Smooth muscle cell (in vitro differentiated cells): Measurements from ENCODE around the gene DUSP16. TPM values are rescaled to one million over a fixed set of nuclear protein-coding genes. Genes with fewer than 3 reads are reported as not detected.
"Not testable (repeated sequence)": the region's sequence is repeated elsewhere in the genome, so short reads cannot be mapped to it uniquely, and the experiment has no call there.

Experiments used
- DNase-seq: peaks from one replicate; lab custom pipeline; 2025; ENCODE audit not compliant: unreplicated experiment; lab: John Stamatoyannopoulos, UW
- H2AFZ ChIP-seq: fragments of 200-600 bp; sonication (generic); 2 replicates; pipeline ENCODE4 v1.6.0; 2016; ENCODE audit warnings: antibody characterized with exemption, low read depth, mild to moderate bottlenecking
- H3F3A ChIP-seq: fragments of 200-600 bp; sonication (generic); 2 replicates; pipeline ENCODE4 v1.6.0; 2017; ENCODE audit warnings: antibody characterized with exemption, low read depth
- H3K27ac ChIP-seq: fragments of 200-600 bp; sonication (generic); 2 replicates; pipeline ENCODE4 v1.5.1; 2016; ENCODE audit warnings: low read depth, mild to moderate bottlenecking
- H3K27me3 ChIP-seq: fragments of 200-600 bp; sonication (generic); 2 replicates; pipeline ENCODE4 v1.6.1; 2016; ENCODE audit warnings: low read depth, mild to moderate bottlenecking
- H3K36me3 ChIP-seq: fragments of 200-600 bp; sonication (generic); 2 replicates; pipeline ENCODE4 v1.5.1; 2016; ENCODE audit warnings: low read depth
- H3K4me1 ChIP-seq: fragments of 200-600 bp; sonication (generic); 2 replicates; pipeline ENCODE4 v1.5.1; 2016; ENCODE audit warnings: low read depth
- H3K4me2 ChIP-seq: fragments of 200-600 bp; sonication (generic); 2 replicates; pipeline ENCODE4 v1.6.0; 2016; ENCODE audit warnings: mild to moderate bottlenecking
- H3K4me3 ChIP-seq: fragments of 200-600 bp; sonication (generic); 2 replicates; pipeline ENCODE4 v1.5.1; 2016; ENCODE audit warnings: mild to moderate bottlenecking
- H3K79me2 ChIP-seq: fragments of 200-600 bp; sonication (generic); 2 replicates; pipeline ENCODE4 v1.6.0; 2016; ENCODE audit warnings: low read depth, mild to moderate bottlenecking
- H3K9ac ChIP-seq: fragments of 200-600 bp; sonication (generic); 2 replicates; pipeline ENCODE4 v1.6.0; 2016; ENCODE audit warnings: low read depth
- H3K9me3 ChIP-seq: fragments of 200-600 bp; sonication (generic); replicated peaks from 2 replicates; pipeline ENCODE4 v1.5.1; 2016; ENCODE audit warnings: low read depth
- H4K20me1 ChIP-seq: fragments of 200-600 bp; sonication (generic); 2 replicates; pipeline ENCODE4 v1.6.0; 2016; ENCODE audit warnings: low read depth
- WGBS: methylation state at CpG from one replicate; pipeline ENCODE4 v1.1.7; 2016; ENCODE audit warnings: low lambda C conversion rate; 5-methylcytosine and 5-hydroxymethylcytosine counted together
- polyA plus RNA-seq: library from polyadenylated mRNA; unstranded; fragments of >200 nt; fragmentation: Nextera tagmentation; extraction: Ambion mirVana; gene quantifications from 2 replicates; pipeline ENCODE4 v1.2.1, GENCODE V29; 2016
- total RNA-seq: library from RNA; depleted of rRNA; stranded (reverse); fragments of >200 nt; gene quantifications from 2 replicates; pipeline ENCODE4 v1.2.3, GENCODE V29; 2014
- TF ChIP-seq, protein P1 (sequence below): fragments of 200-600 bp; sonication (generic); IDR thresholded peaks from 2 replicates; pipeline ENCODE4 v1.5.1; 2017; ENCODE audit warnings: borderline replicate concordance, mild to moderate bottlenecking, antibody characterized with exemption; ENCODE audit not compliant: insufficient read depth, poor library complexity, severe bottlenecking

Gene DUSP16
- total and polyA plus RNA-seq, 2 experiments from 2014 or later = 1.2 to 10.8 TPM

DNA sequence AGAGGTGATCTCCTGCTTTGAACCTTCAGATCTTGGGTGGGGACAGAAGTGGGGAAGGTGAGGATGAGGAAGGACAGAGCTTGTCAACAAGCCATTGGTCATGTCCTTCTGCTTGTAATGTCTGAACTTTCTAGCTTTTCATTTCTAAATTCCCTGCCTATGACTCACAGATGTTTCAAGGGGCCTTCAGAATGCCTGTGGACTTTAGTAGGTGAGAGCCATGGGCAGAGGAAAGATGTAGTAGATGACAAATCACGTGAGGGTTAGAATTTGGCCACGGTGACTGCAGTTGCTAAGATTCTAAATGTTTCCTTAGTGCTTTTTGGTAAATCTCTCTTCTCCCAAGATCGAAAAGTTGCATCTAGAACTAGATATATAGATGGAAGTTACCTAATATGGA, 30.3 kb upstream of the DUSP16 start:
- no peak for DNase-seq
- WGBS = 46% methylated on average over 3 of the region's 3 CpGs
- H3K27me3 ChIP-seq = no peaks in the 10 kb centered on the region
- H2AFZ ChIP-seq = no peak overlapping the region
- no peaks in the 10 kb centered on the region for H3K36me3 ChIP-seq
- H3K9me3 ChIP-seq = no peaks in the 10 kb centered on the region
- H3K4me1 ChIP-seq = no peaks in the 10 kb centered on the region
- no peak overlapping the region for H3K4me2 ChIP-seq
- H3K4me3 ChIP-seq = no peak overlapping the region
- H3F3A ChIP-seq = no peaks in the 10 kb centered on the region
- no peaks in the 10 kb centered on the region for H3K79me2 ChIP-seq
- H4K20me1 ChIP-seq = no peaks in the 10 kb centered on the region
- no peak overlapping the region for H3K9ac ChIP-seq
- TF ChIP-seq, protein P1, sequence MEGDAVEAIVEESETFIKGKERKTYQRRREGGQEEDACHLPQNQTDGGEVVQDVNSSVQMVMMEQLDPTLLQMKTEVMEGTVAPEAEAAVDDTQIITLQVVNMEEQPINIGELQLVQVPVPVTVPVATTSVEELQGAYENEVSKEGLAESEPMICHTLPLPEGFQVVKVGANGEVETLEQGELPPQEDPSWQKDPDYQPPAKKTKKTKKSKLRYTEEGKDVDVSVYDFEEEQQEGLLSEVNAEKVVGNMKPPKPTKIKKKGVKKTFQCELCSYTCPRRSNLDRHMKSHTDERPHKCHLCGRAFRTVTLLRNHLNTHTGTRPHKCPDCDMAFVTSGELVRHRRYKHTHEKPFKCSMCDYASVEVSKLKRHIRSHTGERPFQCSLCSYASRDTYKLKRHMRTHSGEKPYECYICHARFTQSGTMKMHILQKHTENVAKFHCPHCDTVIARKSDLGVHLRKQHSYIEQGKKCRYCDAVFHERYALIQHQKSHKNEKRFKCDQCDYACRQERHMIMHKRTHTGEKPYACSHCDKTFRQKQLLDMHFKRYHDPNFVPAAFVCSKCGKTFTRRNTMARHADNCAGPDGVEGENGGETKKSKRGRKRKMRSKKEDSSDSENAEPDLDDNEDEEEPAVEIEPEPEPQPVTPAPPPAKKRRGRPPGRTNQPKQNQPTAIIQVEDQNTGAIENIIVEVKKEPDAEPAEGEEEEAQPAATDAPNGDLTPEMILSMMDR = no peak
- no peak overlapping the region for H3K27ac ChIP-seq

DNA sequence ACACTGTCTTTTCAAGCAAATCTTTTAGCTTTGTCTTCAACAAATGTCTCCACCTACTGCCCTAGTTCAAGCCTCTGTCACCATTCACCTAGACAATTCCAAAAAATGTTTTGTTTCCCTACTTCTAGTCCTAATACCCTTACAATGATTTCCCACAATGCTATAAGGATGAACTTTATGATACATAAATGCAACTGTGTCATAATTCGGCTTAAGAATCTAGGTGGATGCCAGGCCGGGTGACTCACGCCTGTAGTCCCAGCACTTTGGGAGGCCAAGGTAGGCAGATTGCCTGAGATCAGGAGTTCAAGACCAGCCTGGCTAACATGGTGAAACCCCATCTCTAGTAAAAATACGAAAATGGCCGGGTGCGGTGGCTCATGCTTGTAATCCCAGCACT, 28.3 kb upstream of the DUSP16 start:
- DNase-seq = no peak

DNA sequence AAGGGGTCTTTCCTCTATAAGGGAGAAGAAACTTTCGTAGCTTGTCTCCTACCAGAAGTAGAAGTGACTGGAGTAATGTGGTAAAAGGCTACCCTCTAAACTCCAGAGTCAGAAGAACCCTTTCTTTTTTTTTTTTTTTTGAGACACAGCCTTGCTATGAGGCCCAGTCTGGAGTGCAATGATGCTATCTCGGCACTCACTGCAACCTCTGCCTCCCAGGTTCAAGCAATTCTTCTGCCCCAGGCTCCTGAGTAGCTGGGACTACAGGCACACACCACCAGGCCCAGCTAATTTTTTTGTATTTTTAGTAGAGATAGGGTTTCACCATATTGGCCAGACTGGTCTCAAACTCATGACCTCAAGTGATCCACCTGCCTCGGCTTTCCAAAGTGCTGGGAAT, 25.8 kb upstream of the DUSP16 start:
- H3K4me1 ChIP-seq, H3K9me3 ChIP-seq, DNase-seq, H3K79me2 ChIP-seq, H4K20me1 ChIP-seq, H3K36me3 ChIP-seq, H2AFZ ChIP-seq, H3K4me2 ChIP-seq, H3K27me3 ChIP-seq, H3K9ac ChIP-seq, H3F3A ChIP-seq, H3K27ac ChIP-seq, H3K4me3 ChIP-seq: not testable (repeated sequence)
- 87% methylated on average over 3 of the region's 3 CpGs for WGBS

More for the DNA sequence above, 28.3 kb upstream of the DUSP16 start:
- Histone ChIP-seq H3K27ac (no peak overlapping the region), H4K20me1 (no peaks in the 10 kb centered on the region), H3K4me3 (no peak overlapping the region), H3K36me3 (no peaks in the 10 kb centered on the region), H3K9ac (no peak overlapping the region), H3F3A (no peaks in the 10 kb centered on the region), H3K9me3 (no peaks in the 10 kb centered on the region), H2AFZ (no peak overlapping the region), H3K27me3 (no peaks in the 10 kb centered on the region), H3K79me2 (no peaks in the 10 kb centered on the region), H3K4me2 (no peak overlapping the region), H3K4me1 (no peaks in the 10 kb centered on the region)
- WGBS = 94% methylated on average over 6 of the region's 6 CpGs
- TF ChIP-seq, protein P1 = no peak

DNA sequence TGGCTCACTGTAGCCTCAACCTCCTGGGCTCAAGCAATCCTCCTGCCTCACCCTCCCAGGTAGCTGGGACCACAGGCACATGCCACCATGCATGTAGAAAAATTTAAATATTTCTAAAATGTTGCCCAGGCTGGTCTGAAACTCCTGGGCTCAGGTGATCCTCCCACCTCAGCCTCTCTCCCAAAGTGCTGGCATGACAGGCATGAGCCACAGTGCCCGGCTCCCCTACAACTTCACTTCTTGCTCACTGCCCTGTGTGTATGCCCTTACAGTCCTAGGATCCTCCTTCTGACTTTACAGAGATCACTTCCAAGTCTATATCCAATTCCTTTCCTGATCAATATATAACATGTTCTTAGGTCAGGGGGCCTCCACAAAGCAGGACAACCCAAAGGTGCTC, 25.2 kb upstream of the DUSP16 start:
- Histone ChIP-seq H3K27me3 (no peaks in the 10 kb centered on the region), H3K79me2 (no peaks in the 10 kb centered on the region), H2AFZ (no peak overlapping the region), H3K36me3 (no peaks in the 10 kb centered on the region), H4K20me1 (no peaks in the 10 kb centered on the region), H3K4me2 (no peak overlapping the region), H3K9me3 (no peaks in the 10 kb centered on the region), H3K4me3 (no peak overlapping the region), H3K9ac (no peak overlapping the region), H3K4me1 (no peaks in the 10 kb centered on the region), H3K27ac (no peak overlapping the region), H3F3A (no peaks in the 10 kb centered on the region)
- 95% methylated on average over 1 of the region's 1 CpG for WGBS
- TF ChIP-seq, protein P1 = no peak
- DNase-seq = no peak
